ENCODE results near the gene ZNF608. TPM values are rescaled to one million over a fixed set of nuclear protein-coding genes. Genes with fewer than 3 reads are reported as not detected.
A peak's percentile ranks its signal among the peaks of the same experiment; 100 is the strongest.

ZNF608 gene
- total RNA-seq, 1 experiment from 2014 or later, result 17.5 TPM

- Mint-ChIP-seq H3K4me1 (ENCODE audit: low read depth, unreplicated experiment) (peaks cover 18% of the 10 kb centered on the region), H3K27ac (ENCODE audit: unreplicated experiment) (no peak overlapping the region), H3K9me3 (ENCODE audit: unreplicated experiment) (peaks cover 16% of the 10 kb centered on the region), H3K4me3 (ENCODE audit: unreplicated experiment) (peak overlapping the region; percentile 64), H3K36me3 (ENCODE audit: insufficient read depth, unreplicated experiment) (no peaks in the 10 kb centered on the region), H3K27me3 (ENCODE audit: insufficient read depth, unreplicated experiment) (no peaks in the 10 kb centered on the region)
- ChIA-PET POLR2A (no interaction called here), CTCF (no interaction called here)
- H3K4me3 ChIP-seq (ENCODE audit: low read depth, low read length), result no peak overlapping the region
- no TSS peak for BruUV-seq (replicated peaks)
- no peaks in the 10 kb centered on the region for H3K36me3 ChIP-seq (ENCODE audit: control insufficient read depth, insufficient read depth, low read length)
- TF ChIP-seq CTCF (IDR thresholded peaks at IDR 0.05; ENCODE audit: insufficient read depth in 1 of 2, low read depth in 1 of 2, low read length in 1 of 2, severe bottlenecking in 1 of 2, unreplicated experiment in 1 of 2), result no peak
- H3K27me3 ChIP-seq (replicated peaks; ENCODE audit: control insufficient read depth, insufficient read depth, low read length), result no peaks in the 10 kb centered on the region
- intact Hi-C loops (cut with micrococcal nuclease; ENCODE audit: unreplicated experiment), result no loop called here
- no peaks in the 10 kb centered on the region for H3K9me3 ChIP-seq
- H3K4me1 ChIP-seq, result peaks cover 40% of the 10 kb centered on the region
- DNase-seq, result no peak
Measured at GRCh38 chr5:124708086-124708485, 38.4 kb downstream of the ZNF608 start.

GRCh38 chr5:124707520-124707919 lies 38.9 kb downstream of the ZNF608 start:
- H3K27ac Mint-ChIP-seq (ENCODE audit: unreplicated experiment), result peak overlapping the region; percentile 29
- H3K9me3 Mint-ChIP-seq (ENCODE audit: unreplicated experiment), result peaks cover 13% of the 10 kb centered on the region
- intact Hi-C loops (cut with micrococcal nuclease; ENCODE audit: unreplicated experiment), result no loop called here
- no peaks in the 10 kb centered on the region for H3K36me3 Mint-ChIP-seq (ENCODE audit: insufficient read depth, unreplicated experiment)
- TF ChIP-seq CTCF (IDR thresholded peaks at IDR 0.05; ENCODE audit: insufficient read depth in 1 of 2, low read depth in 1 of 2, low read length in 1 of 2, severe bottlenecking in 1 of 2, unreplicated experiment in 1 of 2), result no peak
- Histone ChIP-seq H3K36me3 (ENCODE audit: control insufficient read depth, insufficient read depth, low read length) (no peaks in the 10 kb centered on the region), H3K27me3 (replicated peaks; ENCODE audit: control insufficient read depth, insufficient read depth, low read length) (no peaks in the 10 kb centered on the region), H3K4me3 (ENCODE audit: low read depth, low read length) (no peak overlapping the region), H3K9me3 (no peaks in the 10 kb centered on the region), H3K4me1 (peaks cover 46% of the 10 kb centered on the region)
- no peak for DNase-seq
- peak overlapping the region; percentile 64 for H3K4me3 Mint-ChIP-seq (ENCODE audit: unreplicated experiment)
- ChIA-PET POLR2A (no interaction called here), CTCF (no interaction called here)
- no TSS peak for BruUV-seq (replicated peaks)
- H3K27me3 Mint-ChIP-seq (ENCODE audit: insufficient read depth, unreplicated experiment), result no peaks in the 10 kb centered on the region
- peaks cover 23% of the 10 kb centered on the region for H3K4me1 Mint-ChIP-seq (ENCODE audit: low read depth, unreplicated experiment)

GRCh38 chr5:124706729-124707361 lies 39.6 kb downstream of the ZNF608 start:
- Mint-ChIP-seq H3K36me3 (ENCODE audit: insufficient read depth, unreplicated experiment) (no peaks in the 10 kb centered on the region), H3K27ac (ENCODE audit: unreplicated experiment) (peak overlapping the region; percentile 29), H3K4me1 (ENCODE audit: low read depth, unreplicated experiment) (peaks cover 25% of the 10 kb centered on the region), H3K9me3 (ENCODE audit: unreplicated experiment) (peaks cover 6% of the 10 kb centered on the region), H3K4me3 (ENCODE audit: unreplicated experiment) (peak overlapping the region; percentile 64), H3K27me3 (ENCODE audit: insufficient read depth, unreplicated experiment) (no peaks in the 10 kb centered on the region)
- TF ChIP-seq CTCF (IDR thresholded peaks at IDR 0.05; ENCODE audit: insufficient read depth in 1 of 2, low read depth in 1 of 2, low read length in 1 of 2, severe bottlenecking in 1 of 2, unreplicated experiment in 1 of 2), result no peak
- no peaks in the 10 kb centered on the region for H3K9me3 ChIP-seq
- H3K27me3 ChIP-seq (replicated peaks; ENCODE audit: control insufficient read depth, insufficient read depth, low read length), result no peaks in the 10 kb centered on the region
- intact Hi-C loops (cut with micrococcal nuclease; ENCODE audit: unreplicated experiment), result no loop called here
- H3K36me3 ChIP-seq (ENCODE audit: control insufficient read depth, insufficient read depth, low read length), result no peaks in the 10 kb centered on the region
- peak overlapping the region; percentile 14 for H3K4me3 ChIP-seq (ENCODE audit: low read depth, low read length)
- ChIA-PET POLR2A (no interaction called here), CTCF (no interaction called here)
- BruUV-seq (replicated peaks), result no TSS peak
- H3K4me1 ChIP-seq, result peaks cover 50% of the 10 kb centered on the region
- DNase-seq, result peak; percentile 37 to 53
